OCI-LY7 (cell line): ENCODE measurements around the gene LAPTM5. TPM values are rescaled to one million over a fixed set of nuclear protein-coding genes. Genes with fewer than 3 reads are reported as not detected.

Source experiments
- BruUV-seq: library from RNA; stranded (reverse); fragments of 400-500 nt; replicated peaks from 2 replicates; lab custom pipeline; 2021; lab: Mats Ljungman, UMichigan
- CTCF ChIA-PET: fragments of 300-600 bp; sonication (Branson Sonifier 250); formaldehyde crosslinking; loops from one replicate; lab custom pipeline; 2022; ENCODE audit warnings: antibody characterized with exemption; ENCODE audit not compliant: unreplicated experiment; lab: Charles Lee
- POLR2A ChIA-PET: fragments of 300-600 bp; sonication (Branson Sonifier 250); formaldehyde crosslinking; loops from one replicate; lab custom pipeline; 2022; ENCODE audit warnings: antibody characterized with exemption; lab: Charles Lee
- DNase-seq: peaks from one replicate; pipeline ENCODE4 v3.0.0-alpha.2; 2015; ENCODE audit warnings: low spot score
- H2AFZ ChIP-seq: fragments of 200-600 bp; sonication (generic), shearing (Covaris generic); 2 replicates; pipeline ENCODE4 v1.6.1; 2014; ENCODE audit warnings: mild to moderate bottlenecking, antibody characterized with exemption, low read length, moderate library complexity
- H3K27ac ChIP-seq: fragments of 200-600 bp; sonication (generic); 2 replicates; pipeline ENCODE4 v1.5.1; 2014; ENCODE audit warnings: mixed run types, low read depth, mild to moderate bottlenecking, moderate library complexity, low read length, inconsistent platforms; ENCODE audit not compliant: poor library complexity, severe bottlenecking
- H3K36me3 ChIP-seq: fragments of 200-600 bp; sonication (generic); 2 replicates; pipeline ENCODE4 v1.6.1; 2014; ENCODE audit warnings: mild to moderate bottlenecking, antibody characterized with exemption, low read length, moderate library complexity, mixed read lengths; ENCODE audit not compliant: insufficient read depth
- H3K4me1 ChIP-seq: fragments of 200-600 bp; sonication (generic); 2 replicates; pipeline ENCODE4 v1.5.1; 2014; ENCODE audit warnings: mild to moderate bottlenecking, low read length; ENCODE audit not compliant: insufficient read depth, poor library complexity, severe bottlenecking
- H3K4me2 ChIP-seq: fragments of 200-600 bp; sonication (generic); 2 replicates; pipeline ENCODE4 v1.6.1; 2014; ENCODE audit warnings: mild to moderate bottlenecking, low read length
- H3K4me3 ChIP-seq: fragments of 200-600 bp; sonication (generic); 2 replicates; pipeline ENCODE4 v1.5.1; 2014; ENCODE audit warnings: mild to moderate bottlenecking, low read depth, low read length; ENCODE audit not compliant: poor library complexity, severe bottlenecking
- H3K79me2 ChIP-seq: fragments of 200-600 bp; sonication (generic); 2 replicates; pipeline ENCODE4 v1.6.1; 2016; ENCODE audit warnings: low read depth, mild to moderate bottlenecking, low read length, moderate library complexity, mixed read lengths; ENCODE audit not compliant: insufficient read depth
- H3K9me2 ChIP-seq: fragments of 200-600 bp; sonication (generic); 2 replicates; pipeline ENCODE4 v1.6.1; 2016; ENCODE audit warnings: mild to moderate bottlenecking, low read length, mixed read lengths; ENCODE audit not compliant: insufficient read depth
- H3K9me3 ChIP-seq: fragments of 200-600 bp; sonication (generic); 2 replicates; pipeline ENCODE4 v1.6.1; 2014; ENCODE audit warnings: mild to moderate bottlenecking, mixed run types, low read length, mixed read lengths
- H4K20me1 ChIP-seq: fragments of 200-600 bp; sonication (generic); 2 replicates; pipeline ENCODE4 v1.6.1; 2014; ENCODE audit warnings: mild to moderate bottlenecking, antibody characterized with exemption, low read length, moderate library complexity, mixed read lengths; ENCODE audit not compliant: insufficient read depth
- EZH2phosphoT487 ChIP-seq: fragments of 200-600 bp; sonication (generic); IDR thresholded peaks from 2 replicates; pipeline ENCODE4 v1.6.1; 2018; ENCODE audit warnings: low read depth, borderline replicate concordance, mild to moderate bottlenecking, mixed run types, antibody characterized with exemption, low read length, moderate library complexity, mixed read lengths
- intact Hi-C: fragments of 100-400 bp; cut with micrococcal nuclease; formaldehyde crosslinking; loops from one replicate; pipeline ENCODE4 v1.10.0; 2022; ENCODE audit not compliant: unreplicated experiment
- total RNA-seq, 2 experiments: library from RNA; depleted of rRNA in 1 of 2; stranded (reverse); fragments of >200 nt in 1 of 2; shearing (Covaris generic) in 1 of 2; gene quantifications; 2 replicates each; pipeline ENCODE4 v1.2.3, GENCODE V29; 2014 to 2022
- TF ChIP-seq, protein P1 (sequence below): fragments of 200-600 bp; sonication (generic); conservative IDR thresholded peaks from 2 replicates; pipeline ENCODE4 v1.5.1; 2014; ENCODE audit warnings: mild to moderate bottlenecking, antibody characterized with exemption, low read length, moderate library complexity, mixed read lengths

The LAPTM5 gene
- total RNA-seq, 2 experiments from 2014 or later = 113 to 137 TPM

DNA sequence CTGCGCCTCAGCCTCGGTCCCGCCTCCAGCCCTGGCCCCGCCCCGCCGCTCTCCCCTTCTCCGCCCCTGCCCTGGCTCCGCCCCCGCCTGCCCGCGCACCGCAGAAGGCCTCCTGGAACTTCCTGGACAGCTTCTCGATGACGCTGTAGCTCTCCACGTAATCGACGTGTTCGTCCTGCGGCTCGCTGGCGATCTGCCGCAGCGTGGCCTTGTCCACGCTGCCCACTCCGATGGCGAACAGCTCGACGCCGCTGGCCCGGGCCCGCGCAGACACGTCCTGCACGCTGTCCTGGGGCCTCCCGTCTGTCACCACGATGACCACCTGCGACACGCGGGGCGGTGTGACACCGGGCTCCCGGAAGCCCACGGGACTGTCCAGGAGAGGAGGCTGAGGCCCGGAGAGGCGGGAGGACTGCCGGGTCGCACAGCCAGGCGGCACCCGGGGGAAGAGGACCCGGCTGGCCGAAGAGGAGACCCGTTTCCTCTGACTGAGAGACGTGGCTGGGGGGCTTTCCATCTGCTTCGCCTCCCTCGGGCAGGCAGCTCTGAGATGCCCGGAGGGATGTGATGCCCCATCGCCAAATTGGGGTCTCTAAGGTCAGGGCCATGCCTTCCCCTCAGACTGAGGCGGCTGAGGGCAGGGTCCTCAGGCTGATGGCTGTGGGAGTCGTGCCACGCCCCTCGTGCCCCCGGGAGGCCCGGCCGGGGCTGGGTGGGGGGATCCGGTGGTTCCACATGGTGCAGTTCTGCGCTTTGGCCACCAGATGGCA is 38.8 kb downstream of the LAPTM5 start:
- intact Hi-C loops = loop anchor here (1.0 kb wide), 3 partner anchors 60 to 210 kb away; no protein-coding TSS in a partner anchor
- TF ChIP-seq EZH2phosphoT487 = no peak
- TF ChIP-seq, protein P1, sequence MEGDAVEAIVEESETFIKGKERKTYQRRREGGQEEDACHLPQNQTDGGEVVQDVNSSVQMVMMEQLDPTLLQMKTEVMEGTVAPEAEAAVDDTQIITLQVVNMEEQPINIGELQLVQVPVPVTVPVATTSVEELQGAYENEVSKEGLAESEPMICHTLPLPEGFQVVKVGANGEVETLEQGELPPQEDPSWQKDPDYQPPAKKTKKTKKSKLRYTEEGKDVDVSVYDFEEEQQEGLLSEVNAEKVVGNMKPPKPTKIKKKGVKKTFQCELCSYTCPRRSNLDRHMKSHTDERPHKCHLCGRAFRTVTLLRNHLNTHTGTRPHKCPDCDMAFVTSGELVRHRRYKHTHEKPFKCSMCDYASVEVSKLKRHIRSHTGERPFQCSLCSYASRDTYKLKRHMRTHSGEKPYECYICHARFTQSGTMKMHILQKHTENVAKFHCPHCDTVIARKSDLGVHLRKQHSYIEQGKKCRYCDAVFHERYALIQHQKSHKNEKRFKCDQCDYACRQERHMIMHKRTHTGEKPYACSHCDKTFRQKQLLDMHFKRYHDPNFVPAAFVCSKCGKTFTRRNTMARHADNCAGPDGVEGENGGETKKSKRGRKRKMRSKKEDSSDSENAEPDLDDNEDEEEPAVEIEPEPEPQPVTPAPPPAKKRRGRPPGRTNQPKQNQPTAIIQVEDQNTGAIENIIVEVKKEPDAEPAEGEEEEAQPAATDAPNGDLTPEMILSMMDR = peak; percentile 96
- H3K36me3 ChIP-seq = no peaks in the 10 kb centered on the region
- peaks cover 10% of the 10 kb centered on the region; the same call in 1 of the 2 replicates for H3K9me3 ChIP-seq
- CTCF ChIA-PET = interaction anchor here (0.6 to 4.0 kb wide), 6 partner anchors 11 to 60 kb away, joined by 3 to 61 read pairs (median 4); no protein-coding TSS in a partner anchor
- no peaks in the 10 kb centered on the region for H4K20me1 ChIP-seq
- DNase-seq = peak; percentile 83
- H3K4me3 ChIP-seq = peak overlapping the region; percentile 80
- H3K4me2 ChIP-seq = peak overlapping the region; percentile 98
- peak overlapping the region; percentile 93 for H2AFZ ChIP-seq
- H3K9me2 ChIP-seq = no peaks in the 10 kb centered on the region
- no peaks in the 10 kb centered on the region for H3K79me2 ChIP-seq
- POLR2A ChIA-PET = interaction anchor here (0.6 to 2.5 kb wide), 13 partner anchors 11 to 1033 kb away, joined by 3 to 12 read pairs (median 3); partner anchors contain the start of gene LAPTM5
- no TSS peak for BruUV-seq
- H3K27ac ChIP-seq = peak overlapping the region; percentile 40
- H3K4me1 ChIP-seq = peaks cover 28% of the 10 kb centered on the region

DNA sequence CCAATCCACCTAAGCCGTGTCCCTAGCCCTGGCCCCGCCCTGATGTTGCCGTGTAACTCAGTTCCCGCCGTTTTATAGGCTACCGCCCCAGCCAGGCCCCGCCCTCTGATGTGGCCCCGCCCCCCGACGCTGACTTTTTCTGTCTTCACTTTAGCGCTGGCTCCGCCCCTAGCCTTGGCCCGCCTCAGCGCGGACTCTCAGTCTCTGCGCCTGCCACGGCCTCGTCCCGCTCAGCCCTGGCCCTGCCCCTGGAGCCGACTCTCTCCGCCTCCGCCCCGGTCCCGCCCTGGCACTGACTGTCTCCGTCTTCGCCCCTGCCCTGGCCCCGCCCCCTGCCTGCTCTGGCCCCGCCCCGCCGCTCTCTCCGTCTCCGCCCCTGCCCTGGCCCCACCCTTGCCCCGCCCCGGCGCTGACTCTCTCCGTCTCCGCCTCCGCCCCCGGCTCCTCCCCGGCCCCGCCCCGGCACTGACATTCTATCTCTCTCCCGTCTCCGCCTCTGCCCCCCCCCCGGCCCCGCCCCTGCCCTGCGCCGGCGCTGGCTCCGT is 39.4 kb downstream of the LAPTM5 start:
- H3K27ac ChIP-seq = no peak overlapping the region
- H3K36me3 ChIP-seq = no peaks in the 10 kb centered on the region
- peak overlapping the region; percentile 80 for H3K4me3 ChIP-seq
- peaks cover 28% of the 10 kb centered on the region for H3K4me1 ChIP-seq
- intact Hi-C loops = no loop called here
- CTCF ChIA-PET = interaction anchor here (1.0 to 4.0 kb wide), 5 partner anchors 12 to 61 kb away, joined by 3 to 61 read pairs (median 4); no protein-coding TSS in a partner anchor
- no peaks in the 10 kb centered on the region for H3K9me2 ChIP-seq
- peaks cover 10% of the 10 kb centered on the region; the same call in 1 of the 2 replicates for H3K9me3 ChIP-seq
- TF ChIP-seq EZH2phosphoT487 = no peak
- TF ChIP-seq, protein P1 = no peak
- H2AFZ ChIP-seq = no peak overlapping the region
- H3K79me2 ChIP-seq = no peaks in the 10 kb centered on the region
- H3K4me2 ChIP-seq = peak overlapping the region; percentile 45
- POLR2A ChIA-PET = interaction anchor here (0.6 to 1.4 kb wide), 9 partner anchors 12 to 1032 kb away, joined by 3 to 9 read pairs (median 3); partner anchors contain the start of gene LAPTM5
- H4K20me1 ChIP-seq = no peaks in the 10 kb centered on the region
- no TSS peak for BruUV-seq
- DNase-seq = peak; percentile 95
